K562 (cell line): Measurements from ENCODE around the gene KLHL8. TPM values are rescaled to one million over a fixed set of nuclear protein-coding genes. Genes with fewer than 3 reads are reported as not detected.
A peak's percentile ranks its signal among the peaks of the same experiment; 100 is the strongest.

Source experiments
- FOXA3 ChIP-seq, 2 experiments: fragments of 450-650 bp in 1 of 2; sonication (generic) in 1 of 2; formaldehyde crosslinking; IDR thresholded peaks in 1 of 2; conservative IDR thresholded peaks in 1 of 2; 2 replicates each; pipeline versions ENCODE4 v1.4.0 to v1.8.0; 2020 to 2022; ENCODE audit warnings: mild to moderate bottlenecking in 2 of 2, missing genetic modification reagents in 1 of 2
- HDGF ChIP-seq: fragments of 450-650 bp; IDR thresholded peaks from 2 replicates; pipeline ENCODE4 v1.6.1; 2016
- KAT2B ChIP-seq: IDR thresholded peaks from one replicate; pipeline ENCODE4 v1.6.1; 2012; ENCODE audit warnings: low read depth, mild to moderate bottlenecking, control low read depth, inconsistent platforms, low read length, moderate library complexity
- KHSRP ChIP-seq: fragments of 450-650 bp; IDR thresholded peaks from 2 replicates; pipeline ENCODE4 v1.6.1; 2017
- MTA3 ChIP-seq: fragments of 450-650 bp; formaldehyde crosslinking; IDR thresholded peaks from 2 replicates; pipeline ENCODE4 v1.6.1; 2017; ENCODE audit warnings: mild to moderate bottlenecking, borderline replicate concordance
- PHF20 ChIP-seq: fragments of 450-650 bp; IDR thresholded peaks from 2 replicates; pipeline ENCODE4 v1.6.1; 2018; ENCODE audit not compliant: partially characterized antibody
- POLR2AphosphoS5 ChIP-seq: IDR thresholded peaks from 2 replicates; pipeline ENCODE4 v1.6.1; 2011; ENCODE audit warnings: mild to moderate bottlenecking, low read depth, low read length, moderate library complexity; ENCODE audit not compliant: control insufficient read depth, insufficient read depth
- RFX1 ChIP-seq: fragments of 450-650 bp; IDR thresholded peaks from 2 replicates; pipeline ENCODE4 v1.6.1; 2016; ENCODE audit warnings: mild to moderate bottlenecking, moderate library complexity
- SRSF3 ChIP-seq: fragments of 200-400 bp; formaldehyde crosslinking; IDR thresholded peaks from 2 replicates; pipeline ENCODE4 v1.6.1; 2016; ENCODE audit warnings: mild to moderate bottlenecking, low read length, moderate library complexity; ENCODE audit not compliant: insufficient read depth
- TFAM ChIP-seq: fragments of 250-450 bp; sonication (Bioruptor Pico); conservative IDR thresholded peaks from 2 replicates; pipeline ENCODE4 v1.5.0; 2021; ENCODE audit warnings: mild to moderate bottlenecking, moderate library complexity
- THAP12 ChIP-seq: fragments of 250-450 bp; sonication (Bioruptor Pico); IDR thresholded peaks from 2 replicates; pipeline ENCODE4 v1.9.0; 2021; ENCODE audit warnings: mild to moderate bottlenecking, inconsistent platforms
- TRIM25 ChIP-seq: fragments of 450-650 bp; IDR thresholded peaks from 2 replicates; pipeline ENCODE4 v1.7.0; 2016; ENCODE audit warnings: borderline replicate concordance
- ZBTB7A ChIP-seq: IDR thresholded peaks from 2 replicates; pipeline ENCODE4 v1.6.1; 2011; ENCODE audit warnings: low read depth, mild to moderate bottlenecking, low read length, moderate library complexity, borderline replicate concordance; ENCODE audit not compliant: control insufficient read depth
- ZNF146 ChIP-seq: IDR thresholded peaks from one replicate; pipeline ENCODE4 v1.6.1; 2018; ENCODE audit warnings: missing compliant biosample characterization; ENCODE audit not compliant: unreplicated experiment
- ZNF695 ChIP-seq: fragments of 450-650 bp; formaldehyde crosslinking; IDR thresholded peaks from 2 replicates; pipeline ENCODE4 v1.4.0; 2020; ENCODE audit warnings: mild to moderate bottlenecking, moderate library complexity
- polyA plus RNA-seq, 8 experiments: library from polyadenylated mRNA; depleted of rRNA in 4 of 8; stranded (reverse) in 5 of 8; unstranded in 3 of 8; fragments of >200 nt; fragmentation: Nextera tagmentation in 2 of 8; fragmentation: Illumina TruSeq in 1 of 8; extraction: Ambion mirVana in 2 of 8; extraction: Trizol in 1 of 8; gene quantifications; 2 replicates each; pipeline versions ENCODE4 v1.2.1 to v1.2.3, GENCODE V29; 2011 to 2014; ENCODE audit warnings: inconsistent platforms in 1 of 8, missing spikeins in 1 of 8
- total RNA-seq, 7 experiments: library from RNA; depleted of rRNA in 6 of 7; stranded (reverse); fragments of >200 nt in 6 of 7; fragmentation: Illumina TruSeq in 2 of 7; extraction: Trizol in 2 of 7; gene quantifications; 2 replicates each; pipeline versions ENCODE4 v1.2.1 to v1.2.3, GENCODE V29; 2011 to 2021; ENCODE audit warnings: low replicate concordance in 1 of 7
- TF ChIP-seq, protein P1 (sequence below): sonication (generic); formaldehyde crosslinking; IDR thresholded peaks from 2 replicates; pipeline ENCODE4 v1.8.0; 2023; ENCODE audit warnings: mild to moderate bottlenecking, missing genetic modification reagents

The KLHL8 gene
- total and polyA plus RNA-seq, 9 of the 15 experiments (the other 6 are each of a cell fraction or from before 2014, with no cell fraction given) = 8.7 to 25.3 (median 15.7) TPM

GRCh38 chr4:87220094-87220822 is at the start of gene KLHL8 (continued):
- TF ChIP-seq TRIM25 = no peak
- no peak for TF ChIP-seq FOXA3 (CRISPR knock-in tag; conservative IDR thresholded peaks at IDR 0.05 in 1 of 2, IDR thresholded peaks at IDR 0.05 in 1 of 2)
- TF ChIP-seq TFAM (CRISPR knock-in tag) = no peak
- TF ChIP-seq KAT2B = no peak
- TF ChIP-seq ZNF146 = no peak
- peak; percentile 64 for TF ChIP-seq THAP12
- TF ChIP-seq PHF20 = no peak
- TF ChIP-seq ZBTB7A = peak; percentile 69; the same call in 1 of the 2 replicates
- TF ChIP-seq POLR2AphosphoS5 = peak; percentile 90
- TF ChIP-seq SRSF3 = 0 out of 2 replicates have a peak, but pooled peaks have one; percentile 60
- TF ChIP-seq, protein P1, sequence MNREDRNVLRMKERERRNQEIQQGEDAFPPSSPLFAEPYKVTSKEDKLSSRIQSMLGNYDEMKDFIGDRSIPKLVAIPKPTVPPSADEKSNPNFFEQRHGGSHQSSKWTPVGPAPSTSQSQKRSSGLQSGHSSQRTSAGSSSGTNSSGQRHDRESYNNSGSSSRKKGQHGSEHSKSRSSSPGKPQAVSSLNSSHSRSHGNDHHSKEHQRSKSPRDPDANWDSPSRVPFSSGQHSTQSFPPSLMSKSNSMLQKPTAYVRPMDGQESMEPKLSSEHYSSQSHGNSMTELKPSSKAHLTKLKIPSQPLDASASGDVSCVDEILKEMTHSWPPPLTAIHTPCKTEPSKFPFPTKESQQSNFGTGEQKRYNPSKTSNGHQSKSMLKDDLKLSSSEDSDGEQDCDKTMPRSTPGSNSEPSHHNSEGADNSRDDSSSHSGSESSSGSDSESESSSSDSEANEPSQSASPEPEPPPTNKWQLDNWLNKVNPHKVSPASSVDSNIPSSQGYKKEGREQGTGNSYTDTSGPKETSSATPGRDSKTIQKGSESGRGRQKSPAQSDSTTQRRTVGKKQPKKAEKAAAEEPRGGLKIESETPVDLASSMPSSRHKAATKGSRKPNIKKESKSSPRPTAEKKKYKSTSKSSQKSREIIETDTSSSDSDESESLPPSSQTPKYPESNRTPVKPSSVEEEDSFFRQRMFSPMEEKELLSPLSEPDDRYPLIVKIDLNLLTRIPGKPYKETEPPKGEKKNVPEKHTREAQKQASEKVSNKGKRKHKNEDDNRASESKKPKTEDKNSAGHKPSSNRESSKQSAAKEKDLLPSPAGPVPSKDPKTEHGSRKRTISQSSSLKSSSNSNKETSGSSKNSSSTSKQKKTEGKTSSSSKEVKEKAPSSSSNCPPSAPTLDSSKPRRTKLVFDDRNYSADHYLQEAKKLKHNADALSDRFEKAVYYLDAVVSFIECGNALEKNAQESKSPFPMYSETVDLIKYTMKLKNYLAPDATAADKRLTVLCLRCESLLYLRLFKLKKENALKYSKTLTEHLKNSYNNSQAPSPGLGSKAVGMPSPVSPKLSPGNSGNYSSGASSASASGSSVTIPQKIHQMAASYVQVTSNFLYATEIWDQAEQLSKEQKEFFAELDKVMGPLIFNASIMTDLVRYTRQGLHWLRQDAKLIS (CRISPR knock-in tag) = peak; percentile 82
- TF ChIP-seq RFX1 = no peak
- TF ChIP-seq ZNF695 (CRISPR knock-in tag) = no peak
- TF ChIP-seq KHSRP = no peak
- TF ChIP-seq MTA3 = peak; percentile 41; the same call in 1 of the 2 replicates
- no peak for TF ChIP-seq HDGF
